ENCODE measurements around the gene TRAF2.

TRAF2 gene

DNA sequence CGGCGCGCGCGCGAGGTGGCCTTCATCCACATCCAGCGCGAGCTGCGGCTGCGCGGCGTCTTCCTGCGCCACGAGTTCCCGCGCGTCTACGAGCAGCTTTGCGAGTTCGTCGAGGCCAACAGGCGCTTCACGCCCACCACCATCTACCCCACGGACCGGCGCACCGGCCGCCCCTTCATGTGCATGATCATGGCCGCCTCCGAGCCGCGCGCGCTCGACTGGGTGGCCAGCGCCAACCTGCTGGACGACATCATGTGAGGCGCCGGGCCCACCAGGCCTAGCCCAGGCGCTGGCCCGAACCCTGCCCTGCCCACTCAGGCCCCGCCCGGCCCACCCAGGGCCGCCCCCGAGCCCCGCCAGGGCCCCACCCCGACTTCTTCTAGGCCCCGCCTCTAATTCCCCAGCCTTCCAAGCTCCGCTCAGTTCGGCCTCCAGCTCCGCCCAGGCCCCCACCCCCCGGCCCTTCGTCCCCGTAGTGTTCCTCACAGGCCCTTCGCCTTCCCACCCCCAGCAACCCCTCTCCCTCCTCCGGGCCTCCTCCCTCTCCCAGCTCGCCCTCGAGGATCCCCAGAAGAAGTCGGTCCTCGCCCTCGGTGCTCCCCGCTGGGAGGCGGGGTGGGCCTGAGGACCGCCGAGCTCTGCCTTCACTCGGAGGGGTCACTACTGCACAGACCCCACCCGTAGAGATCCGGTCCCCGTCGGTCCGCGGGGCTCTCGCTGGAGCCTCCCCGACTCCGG lies 39.1 kb upstream of the TRAF2 start:
- DNase-seq (ENCODE audit: low read depth in 2 of 2): no peak

DNA sequence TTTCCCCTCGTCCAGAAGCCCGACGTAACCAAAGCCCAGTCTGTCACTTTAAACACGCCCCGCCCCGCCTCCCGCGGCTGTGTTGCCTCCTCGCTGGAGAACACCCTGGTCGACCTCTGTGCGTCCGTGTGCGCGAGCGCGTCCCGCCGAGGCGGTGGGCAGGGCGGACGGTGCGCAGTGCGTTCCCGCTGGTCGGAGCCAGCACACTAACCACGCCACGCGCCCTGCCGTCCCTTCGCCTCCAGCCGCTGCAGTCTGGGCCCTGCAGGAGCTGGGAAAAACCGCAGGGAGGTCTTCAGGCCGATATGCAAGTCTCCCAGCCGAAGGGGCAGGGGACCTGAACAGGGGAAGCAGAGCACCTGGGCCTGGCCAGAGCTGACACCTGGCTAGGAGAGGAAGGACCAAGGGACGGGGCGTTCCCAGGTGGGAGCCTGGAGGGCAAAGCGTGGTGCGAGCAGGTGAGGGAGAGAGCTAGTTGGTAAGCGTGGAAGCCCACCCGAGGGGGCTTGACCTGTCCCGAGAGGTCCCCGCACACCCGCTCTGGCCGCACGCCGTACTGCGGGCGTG lies 38.4 kb upstream of the TRAF2 start:
- DNase-seq (ENCODE audit: low read depth in 2 of 2): peak; percentile 79 to 83

DNA sequence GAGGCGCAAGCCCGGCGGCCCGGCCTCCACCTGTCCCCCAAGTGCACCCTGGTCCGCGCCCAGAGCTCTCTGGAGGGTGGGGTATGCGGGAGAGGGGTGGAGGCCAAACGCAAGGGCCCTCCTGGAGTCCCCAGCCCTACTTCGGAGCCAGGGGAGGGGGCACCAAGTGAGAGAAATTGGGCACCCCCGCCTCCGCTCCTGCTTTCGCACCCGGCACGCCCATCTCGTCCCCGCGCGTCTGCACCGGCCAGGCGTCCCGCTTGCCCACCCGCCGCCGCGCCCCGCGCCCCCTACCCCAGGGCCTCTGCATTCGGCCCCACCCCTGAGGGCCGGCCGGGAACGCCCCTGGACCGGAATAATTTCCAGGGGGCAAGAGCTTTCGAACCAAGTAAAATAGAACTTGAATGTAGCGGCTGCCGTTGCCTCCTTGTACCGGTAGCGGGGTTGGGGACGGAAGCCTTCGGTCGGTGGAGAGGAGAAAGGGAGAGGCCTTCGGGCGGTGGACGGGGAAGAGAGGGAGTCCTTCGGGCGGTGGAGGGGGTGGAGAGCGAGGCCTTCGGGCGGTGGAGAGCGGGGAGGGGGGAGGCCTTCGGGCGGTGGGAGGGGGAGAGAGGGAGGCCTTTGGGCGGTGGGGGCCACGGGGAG lies 37.8 kb upstream of the TRAF2 start:
- DNase-seq (ENCODE audit: low read depth in 2 of 2): no peak

DNA sequence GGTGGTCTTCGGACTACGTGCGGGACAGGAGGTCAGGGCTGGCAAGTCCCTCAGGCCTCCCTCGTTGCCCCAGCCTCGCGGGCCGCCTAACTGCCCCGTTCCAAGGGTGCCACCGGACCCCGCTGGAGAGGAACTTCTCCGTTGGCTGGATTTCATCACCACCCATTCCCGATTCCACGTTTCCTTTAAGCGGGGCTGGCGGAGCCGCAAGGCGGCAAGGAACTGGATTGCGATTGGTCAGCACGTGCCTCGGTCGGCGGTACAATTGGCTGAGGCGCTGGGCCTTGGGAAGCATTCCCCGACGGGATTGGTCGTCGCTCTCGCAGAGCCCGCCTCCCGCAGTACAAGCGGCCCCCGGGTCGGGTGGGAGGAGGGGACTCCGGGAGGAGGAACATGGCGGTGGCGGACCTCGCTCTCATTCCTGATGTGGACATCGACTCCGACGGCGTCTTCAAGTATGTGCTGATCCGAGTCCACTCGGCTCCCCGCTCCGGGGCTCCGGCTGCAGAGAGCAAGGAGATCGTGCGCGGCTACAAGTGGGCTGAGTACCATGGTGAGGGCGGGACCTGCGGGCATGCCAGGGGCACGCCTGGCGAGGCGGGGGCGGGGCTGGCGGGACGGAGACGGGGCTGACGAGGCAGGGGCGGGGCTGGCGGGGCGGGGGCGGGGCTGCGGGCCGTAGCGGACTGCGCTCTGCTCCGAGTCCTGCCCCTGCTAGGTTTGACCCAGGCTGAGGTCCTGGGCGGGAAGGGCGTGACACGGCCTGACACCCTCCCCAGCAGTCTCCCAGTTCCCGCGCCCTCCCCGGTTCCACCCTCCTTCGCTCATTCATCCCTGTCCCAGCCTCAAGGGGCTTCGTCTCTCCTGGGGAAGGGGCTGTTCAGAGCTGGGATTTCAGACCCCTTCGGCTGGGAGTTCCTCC lies 37.0 kb upstream of the TRAF2 start, which contains the start of gene PHPT1:
PHPT1 (plus strand) TSS at position 372 of the 922 bp plus-strand sequence; CDS start at position 394, 22 bp downstream.
- peak; percentile 95 to 97 for DNase-seq (ENCODE audit: low read depth in 2 of 2)

DNA sequence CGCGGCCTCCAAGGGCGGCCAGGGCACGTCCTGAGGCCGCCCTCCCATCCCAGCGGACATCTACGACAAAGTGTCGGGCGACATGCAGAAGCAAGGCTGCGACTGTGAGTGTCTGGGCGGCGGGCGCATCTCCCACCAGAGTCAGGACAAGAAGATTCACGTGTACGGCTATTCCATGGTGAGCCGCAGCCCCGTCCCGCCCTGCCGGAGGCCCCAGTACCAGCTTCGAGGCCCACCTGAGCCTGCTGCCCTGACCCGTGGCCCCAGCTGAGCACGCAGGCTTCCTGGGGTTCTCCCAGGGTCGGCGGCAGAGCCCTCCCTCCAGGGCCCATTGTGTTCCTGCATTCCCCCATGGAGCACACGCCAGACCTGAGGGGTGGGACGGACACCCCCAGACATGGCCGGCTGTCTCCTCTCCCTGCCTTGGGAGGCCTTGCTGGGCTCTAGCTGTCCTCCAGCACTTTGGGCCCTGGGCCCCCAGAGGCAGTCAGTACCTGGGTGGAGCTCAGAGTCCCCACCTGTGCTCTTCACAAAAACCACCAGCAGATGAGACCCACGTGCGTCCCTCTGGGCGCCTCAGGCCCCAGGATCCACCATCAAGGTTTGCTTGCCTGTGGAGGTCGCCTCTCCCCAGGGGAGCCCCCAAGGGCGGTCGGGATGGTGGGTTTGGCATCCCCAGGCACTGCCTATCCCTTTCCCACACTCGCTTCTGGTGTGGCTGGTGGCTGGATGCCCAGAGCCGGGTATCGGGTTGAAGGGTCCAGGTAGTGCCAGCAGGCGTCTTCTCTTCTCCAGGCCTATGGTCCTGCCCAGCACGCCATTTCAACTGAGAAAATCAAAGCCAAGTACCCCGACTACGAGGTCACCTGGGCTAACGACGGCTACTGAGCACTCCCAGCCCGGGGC lies 36.1 kb upstream of the TRAF2 start:
- DNase-seq (ENCODE audit: low read depth in 2 of 2): no peak

DNA sequence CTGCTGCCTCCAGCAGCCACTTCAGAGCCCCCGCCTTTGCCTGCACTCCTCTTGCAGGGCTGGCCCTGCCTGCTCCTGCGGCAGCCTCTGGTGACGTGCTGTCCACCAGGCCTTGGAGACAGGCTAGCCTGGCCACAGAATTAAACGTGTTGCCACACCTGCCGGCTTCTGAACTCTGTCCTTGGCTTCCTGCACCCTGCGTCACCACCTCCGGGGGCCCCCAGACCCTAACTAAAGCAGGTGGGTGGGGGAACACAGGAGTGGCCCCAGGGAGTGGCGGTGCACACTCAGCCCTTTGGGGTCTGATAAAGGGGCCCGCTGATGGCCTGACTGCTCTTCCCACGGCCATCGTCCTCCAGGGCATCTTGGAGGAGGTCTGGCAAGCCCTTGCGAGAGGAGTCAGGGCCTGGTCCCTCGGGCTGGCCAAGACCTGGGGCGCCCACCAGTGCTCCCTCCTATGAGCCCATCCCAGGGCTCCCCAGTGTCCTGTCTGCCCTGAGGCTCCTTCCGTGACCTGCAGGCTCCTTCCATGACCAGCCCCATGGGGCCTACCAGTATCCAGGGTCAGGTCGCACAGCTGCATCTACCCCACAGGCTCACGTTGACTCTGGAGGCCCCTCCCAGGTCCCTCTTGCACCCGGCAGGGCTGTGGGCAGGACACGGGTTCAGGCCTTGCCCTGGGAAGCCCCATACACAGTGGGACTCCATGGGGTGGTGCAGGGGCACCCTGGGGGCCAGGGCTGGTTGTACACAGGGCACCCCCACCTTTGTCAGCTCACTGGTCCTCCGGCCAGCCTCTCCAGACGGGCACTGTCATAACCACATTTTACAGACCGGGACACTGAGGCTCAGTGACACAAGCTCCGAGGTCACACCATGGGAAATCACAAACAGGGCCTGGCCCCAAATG lies 35.2 kb upstream of the TRAF2 start:
- DNase-seq (ENCODE audit: low read depth in 2 of 2): no peak

DNA sequence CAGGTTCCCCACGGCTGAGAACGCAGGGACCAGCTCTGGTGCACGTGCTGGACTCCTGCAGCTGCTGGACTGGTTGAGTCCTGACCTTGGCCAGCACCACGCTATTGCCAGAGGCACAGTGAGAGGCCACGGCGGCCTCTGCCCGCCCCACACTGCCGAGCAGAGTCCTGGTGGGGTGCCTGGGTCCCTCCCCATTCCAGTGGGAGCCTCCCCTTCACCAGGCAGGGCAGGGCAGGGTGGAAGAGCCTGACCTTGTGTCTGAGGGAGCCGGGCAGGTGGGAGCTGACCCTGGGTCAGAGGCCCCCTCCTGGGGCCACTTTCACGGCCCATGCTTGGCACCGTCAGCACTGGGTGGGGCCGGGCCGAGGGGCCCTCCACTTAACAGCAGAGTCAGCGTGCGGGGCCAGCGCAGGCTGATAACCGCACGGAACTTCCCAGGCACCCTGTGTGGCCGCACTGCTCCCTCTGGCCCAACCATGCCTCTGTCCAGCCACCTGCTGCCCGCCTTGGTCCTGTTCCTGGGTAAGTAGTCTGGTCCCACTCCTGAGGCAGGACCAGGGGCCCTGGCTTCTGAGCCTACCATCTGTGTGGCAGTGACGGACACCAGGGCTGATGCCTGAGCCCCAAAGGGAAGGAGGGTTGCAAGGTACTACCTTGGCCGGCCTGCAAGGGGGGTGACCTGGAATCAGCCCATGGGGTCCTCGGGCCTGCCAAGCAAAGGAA lies 34.2 kb upstream of the TRAF2 start, which contains the start of gene MAMDC4:
MAMDC4 (plus strand) TSS at position 406 of the 723 bp plus-strand sequence; CDS start at position 477, 71 bp downstream.
- DNase-seq (ENCODE audit: low read depth in 2 of 2): no peak

DNA sequence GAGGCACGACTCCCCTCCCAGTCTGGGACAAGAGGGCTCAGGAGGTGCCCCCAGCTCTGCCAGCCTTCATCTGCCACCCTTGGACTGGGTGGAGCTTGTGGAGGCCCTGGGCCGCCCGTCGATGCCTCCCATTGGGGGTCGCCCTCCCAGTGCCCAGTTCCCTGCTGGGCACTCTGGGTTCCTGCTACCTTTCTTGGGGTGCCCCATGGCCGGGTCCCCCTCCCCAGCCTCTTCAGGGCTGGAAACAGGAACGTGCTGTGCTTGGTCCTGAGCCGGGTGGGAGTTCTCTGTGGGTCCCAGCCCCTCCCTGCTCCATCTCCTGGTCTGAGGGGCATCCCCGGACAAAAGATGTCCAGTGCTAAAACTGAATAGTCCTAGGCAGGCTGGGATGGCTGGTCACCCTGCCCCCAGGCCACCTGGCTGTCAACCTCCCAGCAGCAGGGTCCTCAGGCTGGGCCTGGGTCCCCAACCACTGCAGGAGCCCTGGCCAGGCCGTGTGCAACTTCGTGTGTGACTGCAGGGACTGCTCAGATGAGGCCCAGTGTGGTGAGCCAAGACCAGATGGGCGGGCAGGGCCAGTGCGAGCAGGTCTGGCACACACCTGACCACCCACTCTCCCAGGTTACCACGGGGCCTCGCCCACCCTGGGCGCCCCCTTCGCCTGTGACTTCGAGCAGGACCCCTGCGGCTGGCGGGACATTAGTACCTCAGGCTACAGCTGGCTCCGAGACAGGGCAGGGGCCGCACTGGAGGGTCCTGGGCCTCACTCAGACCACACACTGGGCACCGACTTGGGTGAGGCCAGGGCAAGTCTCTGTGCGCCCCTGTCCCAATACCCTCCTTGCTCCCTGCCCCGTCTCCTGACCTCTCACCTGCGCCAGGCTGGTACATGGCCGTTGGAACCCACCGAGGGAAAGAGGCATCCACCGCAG lies 33.4 kb upstream of the TRAF2 start:
- no peak for DNase-seq (ENCODE audit: low read depth in 2 of 2)

DNA sequence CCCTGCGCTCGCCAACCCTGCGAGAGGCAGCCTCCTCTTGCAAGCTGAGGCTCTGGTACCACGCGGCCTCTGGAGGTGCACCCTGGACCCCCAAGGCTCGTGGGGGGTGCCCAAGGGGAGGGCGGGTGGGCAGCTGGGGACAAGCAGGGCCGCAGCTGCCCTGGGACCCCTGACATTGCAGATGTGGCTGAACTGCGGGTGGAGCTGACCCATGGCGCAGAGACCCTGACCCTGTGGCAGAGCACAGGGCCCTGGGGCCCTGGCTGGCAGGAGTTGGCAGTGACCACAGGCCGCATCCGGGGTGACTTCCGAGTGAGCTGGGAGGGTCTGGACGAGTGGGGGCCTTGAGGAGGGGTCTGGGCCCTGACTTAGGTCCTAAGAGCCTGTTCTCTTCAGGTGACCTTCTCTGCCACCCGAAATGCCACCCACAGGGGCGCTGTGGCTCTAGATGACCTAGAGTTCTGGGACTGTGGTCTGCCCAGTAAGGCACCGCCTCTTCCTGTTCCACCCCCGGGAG lies 32.7 kb upstream of the TRAF2 start:
- DNase-seq (ENCODE audit: low read depth in 2 of 2): no peak

DNA sequence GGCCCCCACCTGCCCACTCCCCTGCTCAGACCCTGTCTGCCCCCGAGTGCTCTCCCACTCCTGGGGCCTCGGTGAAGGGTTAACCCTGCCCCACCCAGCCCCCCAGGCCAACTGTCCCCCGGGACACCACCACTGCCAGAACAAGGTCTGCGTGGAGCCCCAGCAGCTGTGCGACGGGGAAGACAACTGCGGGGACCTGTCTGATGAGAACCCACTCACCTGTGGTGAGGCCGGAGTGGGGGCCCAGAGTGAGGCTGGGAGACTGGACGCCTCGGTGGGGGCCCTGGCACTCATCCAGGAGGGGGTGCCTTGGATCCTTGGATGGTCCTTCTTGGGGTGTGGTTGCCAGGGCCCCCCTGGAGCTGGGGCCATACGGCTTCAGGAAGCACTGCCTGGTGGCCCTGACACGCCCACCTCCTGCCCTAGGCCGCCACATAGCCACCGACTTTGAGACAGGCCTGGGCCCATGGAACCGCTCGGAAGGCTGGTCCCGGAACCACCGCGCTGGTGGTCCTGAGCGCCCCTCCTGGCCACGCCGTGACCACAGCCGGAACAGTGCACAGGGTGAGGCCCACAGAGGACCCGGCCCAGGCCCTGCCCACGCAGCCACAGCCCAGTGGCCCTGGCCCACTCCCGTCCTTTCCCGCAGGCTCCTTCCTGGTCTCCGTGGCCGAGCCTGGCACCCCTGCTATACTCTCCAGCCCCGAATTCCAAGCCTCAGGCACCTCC lies 32.0 kb upstream of the TRAF2 start:
- no peak for DNase-seq (ENCODE audit: low read depth in 2 of 2)

DNA sequence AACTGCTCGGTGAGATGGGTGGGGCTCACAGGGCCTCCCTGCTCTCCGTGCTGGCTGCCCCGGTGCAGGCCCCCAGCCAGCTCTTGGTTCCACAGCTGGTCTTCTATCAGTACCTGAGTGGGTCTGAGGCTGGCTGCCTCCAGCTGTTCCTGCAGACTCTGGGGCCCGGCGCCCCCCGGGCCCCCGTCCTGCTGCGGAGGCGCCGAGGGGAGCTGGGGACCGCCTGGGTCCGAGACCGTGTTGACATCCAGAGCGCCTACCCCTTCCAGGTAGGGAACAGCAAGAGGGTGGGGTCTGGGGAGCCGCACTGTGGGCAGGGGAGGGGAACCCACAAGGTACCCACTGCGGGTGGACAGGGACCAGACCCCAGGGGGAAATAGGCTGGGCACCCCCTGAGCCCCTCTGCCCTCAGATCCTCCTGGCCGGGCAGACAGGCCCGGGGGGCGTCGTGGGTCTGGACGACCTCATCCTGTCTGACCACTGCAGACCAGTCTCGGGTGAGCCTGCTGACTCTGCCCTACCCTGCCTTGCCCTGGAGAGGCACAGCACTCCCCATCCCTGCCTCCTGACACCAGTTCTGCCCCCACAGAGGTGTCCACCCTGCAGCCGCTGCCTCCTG lies 31.4 kb upstream of the TRAF2 start:
- no peak for DNase-seq (ENCODE audit: low read depth in 2 of 2)

DNA sequence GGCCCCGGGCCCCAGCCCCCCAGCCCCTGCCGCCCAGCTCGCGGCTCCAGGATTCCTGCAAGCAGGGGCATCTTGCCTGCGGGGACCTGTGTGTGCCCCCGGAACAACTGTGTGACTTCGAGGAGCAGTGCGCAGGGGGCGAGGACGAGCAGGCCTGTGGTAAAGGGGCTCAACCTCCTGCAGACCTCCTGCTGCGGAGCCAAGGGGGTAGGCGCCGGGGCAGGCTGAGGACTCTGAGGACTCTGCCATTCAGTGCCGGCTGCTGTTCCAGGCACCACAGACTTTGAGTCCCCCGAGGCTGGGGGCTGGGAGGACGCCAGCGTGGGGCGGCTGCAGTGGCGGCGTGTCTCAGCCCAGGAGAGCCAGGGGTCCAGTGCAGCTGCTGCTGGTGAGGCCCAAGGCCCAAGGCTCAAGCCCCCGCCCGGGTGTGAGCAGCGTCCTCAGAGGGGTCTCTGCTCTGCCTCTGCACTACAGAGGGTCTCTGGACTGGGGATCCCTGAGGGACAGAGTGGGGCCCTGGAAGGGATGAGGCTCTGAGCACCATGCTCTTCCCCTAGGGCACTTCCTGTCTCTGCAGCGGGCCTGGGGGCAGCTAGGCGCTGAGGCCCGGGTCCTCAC lies 30.7 kb upstream of the TRAF2 start:
- DNase-seq (ENCODE audit: low read depth in 2 of 2): no peak

DNA sequence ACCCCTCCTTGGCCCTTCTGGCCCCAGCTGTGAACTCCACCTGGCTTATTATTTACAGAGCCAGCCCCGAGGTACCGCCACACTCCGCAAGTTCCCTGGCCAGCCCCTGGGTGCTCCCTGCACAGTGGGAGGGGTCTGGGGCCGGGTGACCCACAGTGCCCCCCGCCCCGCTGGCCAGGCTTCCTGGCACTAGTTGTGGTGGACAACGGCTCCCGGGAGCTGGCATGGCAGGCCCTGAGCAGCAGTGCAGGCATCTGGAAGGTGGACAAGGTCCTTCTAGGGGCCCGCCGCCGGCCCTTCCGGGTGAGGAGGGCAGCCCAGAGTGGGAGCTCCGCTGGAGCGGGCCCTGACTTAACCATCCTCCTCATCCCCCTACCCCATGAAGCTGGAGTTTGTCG lies 30.2 kb upstream of the TRAF2 start:
- DNase-seq (ENCODE audit: low read depth in 2 of 2): no peak

DNA sequence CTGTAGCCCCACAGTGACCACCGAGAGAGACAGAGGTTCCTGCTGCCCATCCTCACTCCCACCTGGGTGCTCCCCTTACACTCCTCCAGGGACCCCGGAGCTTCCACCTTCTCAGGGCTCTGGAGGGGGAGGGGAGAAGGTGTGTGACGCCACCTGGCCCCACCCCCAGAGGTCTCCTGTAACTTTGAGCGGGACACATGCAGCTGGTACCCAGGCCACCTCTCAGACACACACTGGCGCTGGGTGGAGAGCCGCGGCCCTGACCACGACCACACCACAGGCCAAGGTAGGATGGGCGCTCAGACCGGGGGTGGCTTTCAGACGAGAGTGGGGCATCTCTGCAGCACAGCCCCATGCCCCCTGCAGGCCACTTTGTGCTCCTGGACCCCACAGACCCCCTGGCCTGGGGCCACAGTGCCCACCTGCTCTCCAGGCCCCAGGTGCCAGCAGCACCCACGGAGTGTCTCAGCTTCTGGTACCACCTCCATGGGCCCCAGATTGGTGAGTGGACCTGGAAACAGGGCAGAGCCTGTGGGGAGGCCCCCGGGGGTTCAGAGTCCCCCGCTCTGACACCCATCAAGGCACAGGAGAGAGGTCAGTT lies 29.7 kb upstream of the TRAF2 start:
- no peak for DNase-seq (ENCODE audit: low read depth in 2 of 2)

DNA sequence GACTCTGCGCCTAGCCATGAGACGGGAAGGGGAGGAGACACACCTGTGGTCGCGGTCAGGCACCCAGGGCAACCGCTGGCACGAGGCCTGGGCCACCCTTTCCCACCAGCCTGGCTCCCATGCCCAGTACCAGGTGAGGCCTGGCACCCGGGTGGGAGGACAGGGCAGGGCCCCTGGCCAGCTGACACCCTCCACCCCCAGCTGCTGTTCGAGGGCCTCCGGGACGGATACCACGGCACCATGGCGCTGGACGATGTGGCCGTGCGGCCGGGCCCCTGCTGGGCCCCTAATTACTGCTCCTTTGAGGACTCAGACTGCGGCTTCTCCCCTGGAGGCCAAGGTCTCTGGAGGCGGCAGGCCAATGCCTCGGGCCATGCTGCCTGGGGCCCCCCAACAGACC lies 29.1 kb upstream of the TRAF2 start:
- DNase-seq (ENCODE audit: low read depth in 2 of 2): no peak
